ENCODE data around the gene FDXACB1.
A peak's percentile ranks its signal among the peaks of the same experiment; 100 is the strongest.

Gene FDXACB1, protein sequence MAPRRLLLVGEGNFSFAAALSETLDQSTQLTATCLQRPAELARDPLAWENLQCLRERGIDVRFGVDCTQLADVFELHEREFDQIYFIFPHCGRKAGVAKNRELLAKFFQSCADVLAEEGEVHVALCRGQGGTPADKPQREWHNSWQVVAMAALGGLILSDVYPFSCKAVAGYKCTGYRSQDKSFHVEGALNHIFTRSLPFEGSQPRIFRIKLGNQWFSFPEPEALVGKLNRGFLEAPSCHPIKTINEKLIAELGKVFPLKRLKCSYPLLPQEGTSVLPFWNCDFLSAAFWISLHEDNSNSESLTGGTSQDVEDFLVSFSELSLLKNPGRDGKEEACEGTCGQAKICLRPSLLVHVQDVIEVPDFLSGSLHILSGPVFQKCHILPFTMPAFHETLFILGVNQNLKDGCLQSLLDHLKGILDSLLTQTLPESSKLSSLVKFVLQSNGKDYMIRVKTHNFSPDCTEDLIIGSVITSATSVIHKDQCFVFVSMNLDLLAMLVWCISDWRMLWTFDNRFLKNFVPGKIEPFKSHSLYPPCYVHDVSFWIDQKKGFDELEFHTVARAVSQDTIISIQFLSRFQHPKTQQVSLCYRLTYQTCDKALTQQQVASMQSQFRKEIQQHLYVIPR

DNA sequence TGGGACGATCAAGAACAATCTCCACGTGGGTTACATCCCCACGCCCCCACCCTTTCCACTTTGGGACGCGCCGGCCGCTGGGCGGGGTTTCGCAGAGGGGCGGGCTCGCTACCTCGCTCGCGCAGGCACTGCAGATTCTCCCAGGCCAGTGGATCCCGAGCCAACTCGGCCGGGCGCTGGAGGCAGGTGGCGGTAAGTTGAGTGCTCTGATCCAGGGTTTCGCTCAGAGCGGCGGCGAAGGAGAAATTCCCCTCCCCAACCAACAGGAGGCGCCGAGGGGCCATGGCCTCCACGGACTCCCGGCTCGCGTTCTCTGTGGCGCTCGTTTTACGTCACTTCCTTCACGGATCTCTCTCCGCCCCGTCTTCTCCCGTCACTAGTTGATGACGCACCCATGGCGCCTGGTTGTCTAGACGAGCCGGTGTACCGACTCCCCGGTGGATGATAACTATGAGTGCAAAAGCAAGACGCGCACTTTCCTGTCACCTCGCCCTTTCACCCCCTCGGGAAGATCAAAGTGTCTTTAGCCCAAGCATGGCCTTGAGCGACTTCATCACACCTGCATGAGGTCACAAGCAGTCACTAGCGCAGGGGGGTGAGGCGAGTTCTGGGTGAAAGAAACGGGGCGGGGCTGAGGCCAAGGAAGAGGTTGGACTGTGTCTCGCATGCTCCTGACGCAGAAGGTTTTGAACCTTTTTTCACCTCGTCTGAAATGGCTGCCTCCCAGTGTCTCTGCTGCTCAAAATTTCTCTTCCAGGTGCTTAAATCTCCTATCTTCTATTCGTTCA, at the start of gene FDXACB1, which contains the start of gene CFAP68:
TSS of gene FDXACB1 (minus strand) at position 317 of the 788 bp plus-strand sequence. CDS start at position 284, 33 bp downstream.
TSS of gene CFAP68 (plus strand) at position 693 of the 788 bp plus-strand sequence. CDS start at position 713, 20 bp downstream.
- DNase-seq, result peak; percentile 94

DNA sequence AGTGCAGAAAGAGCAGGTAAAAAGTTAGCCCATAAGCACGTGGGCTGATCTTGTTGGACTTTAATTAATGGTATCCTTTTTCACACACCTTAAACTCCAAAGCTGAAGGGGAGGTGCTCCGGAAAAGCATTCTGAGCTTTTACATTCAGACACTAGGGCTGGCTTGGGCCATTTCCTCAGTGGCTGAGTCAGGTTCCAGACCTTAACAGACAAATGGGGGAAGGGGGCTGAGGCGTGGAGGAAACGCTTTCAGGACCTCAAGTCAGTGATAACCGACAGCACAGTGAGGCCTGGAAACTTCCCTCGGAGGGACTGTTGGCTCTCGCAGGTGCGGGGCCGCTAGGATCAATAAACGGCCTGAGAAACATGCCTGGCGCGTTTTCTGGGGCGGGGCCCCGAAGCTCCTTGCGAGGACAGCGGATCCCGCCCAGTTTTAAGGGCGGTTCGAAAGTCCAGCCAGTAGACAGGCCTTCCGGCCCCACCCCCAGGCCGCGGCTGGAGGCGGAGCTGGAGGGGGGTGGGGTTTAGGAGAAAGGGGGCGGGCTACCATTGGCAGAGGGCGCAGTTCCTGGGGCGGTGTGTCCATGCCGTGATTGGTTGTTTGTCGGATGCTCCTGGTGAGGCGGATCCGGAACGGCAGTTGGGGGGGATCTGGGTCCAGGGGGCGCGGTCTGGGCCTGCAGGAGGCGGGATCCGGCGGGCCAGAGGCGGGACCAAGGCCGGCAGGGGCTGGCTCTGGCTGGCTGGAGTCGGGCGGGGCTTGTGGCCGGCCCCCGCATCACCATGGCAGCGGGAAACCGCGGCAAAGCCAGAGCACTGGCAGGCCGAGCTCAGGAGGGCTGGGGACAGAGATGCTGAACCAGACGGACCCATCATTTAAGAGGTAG, 47.8 kb upstream of the FDXACB1 start:
- DNase-seq, result peak; percentile 93

DNA sequence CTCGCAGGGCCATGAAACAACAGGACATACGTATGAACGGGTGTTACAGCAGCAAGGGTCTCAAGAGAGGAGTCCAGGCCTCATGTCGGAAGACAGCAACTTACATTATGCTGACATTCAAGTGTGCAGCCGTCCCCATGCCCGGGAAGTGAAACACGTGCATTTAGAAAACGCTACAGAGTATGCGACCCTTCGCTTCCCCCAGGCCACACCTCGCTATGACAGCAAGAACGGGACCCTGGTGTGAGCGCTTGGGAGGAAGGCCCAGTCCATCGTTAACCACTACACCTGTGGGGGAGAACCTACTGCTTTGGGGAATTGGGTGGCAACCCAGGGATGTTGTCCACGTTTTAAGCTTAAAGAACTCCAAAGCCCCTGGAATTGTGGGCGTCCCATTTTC, 47.0 kb upstream of the FDXACB1 start:
- no peak for DNase-seq

DNA sequence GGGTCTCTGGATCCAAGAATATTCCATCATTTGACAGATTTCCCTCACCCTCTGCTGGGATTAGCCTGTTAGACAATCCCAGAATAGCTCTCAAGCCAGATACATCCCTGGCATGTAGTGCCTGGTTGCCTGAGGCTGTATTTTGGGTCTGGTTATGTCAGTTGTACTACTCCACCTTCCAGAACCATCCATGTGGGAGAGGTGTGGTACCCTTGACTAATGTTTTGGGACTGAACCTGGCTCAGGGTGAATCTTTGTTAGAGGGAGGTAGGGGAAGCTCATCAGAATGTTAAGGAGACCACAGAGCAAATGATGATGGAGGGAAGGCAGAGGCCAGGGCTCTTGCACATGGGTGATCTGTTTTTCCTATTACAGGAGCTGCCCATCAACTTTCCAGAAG, 45.0 kb upstream of the FDXACB1 start:
- no peak for DNase-seq

DNA sequence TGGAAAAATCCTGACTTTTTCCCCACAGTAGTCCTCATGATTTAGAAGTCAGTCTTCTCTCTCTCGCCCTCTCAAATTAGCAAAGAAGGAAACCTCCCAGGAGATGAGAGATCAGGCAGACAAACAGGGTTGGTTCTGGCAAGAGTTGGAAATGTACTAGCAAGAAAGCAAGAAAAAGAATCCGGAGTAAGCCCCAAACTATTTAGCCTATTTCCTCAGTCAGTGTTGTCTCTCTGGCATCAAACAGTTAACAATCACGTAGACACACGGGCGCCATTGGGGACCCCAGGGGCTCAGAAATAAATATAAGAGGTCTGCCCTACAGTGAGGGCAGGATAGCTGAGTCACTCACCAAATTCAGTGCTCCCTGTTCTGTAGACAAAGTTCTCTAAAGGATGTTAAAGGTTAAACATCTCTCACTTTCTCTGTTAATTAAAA, 44.4 kb upstream of the FDXACB1 start:
- no peak for DNase-seq

DNA sequence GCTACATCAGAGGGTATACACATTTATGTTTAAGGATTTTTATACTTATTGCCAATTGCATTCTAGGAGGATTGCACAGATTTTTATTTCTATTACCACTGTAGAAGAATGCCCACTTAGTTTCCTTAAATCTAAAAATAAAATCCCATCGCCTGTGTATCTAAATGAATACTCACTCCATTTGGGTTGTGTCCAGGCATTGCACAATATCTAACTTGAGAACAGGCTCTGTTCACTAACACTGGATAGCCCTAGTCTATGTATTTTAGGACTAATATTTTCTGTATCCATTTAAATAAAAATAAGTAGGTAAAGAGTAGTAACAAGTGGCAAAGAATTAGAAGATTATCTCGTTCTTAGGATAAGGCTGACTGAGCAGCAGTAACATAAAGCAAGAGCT, 43.8 kb upstream of the FDXACB1 start:
- DNase-seq, result no peak

DNA sequence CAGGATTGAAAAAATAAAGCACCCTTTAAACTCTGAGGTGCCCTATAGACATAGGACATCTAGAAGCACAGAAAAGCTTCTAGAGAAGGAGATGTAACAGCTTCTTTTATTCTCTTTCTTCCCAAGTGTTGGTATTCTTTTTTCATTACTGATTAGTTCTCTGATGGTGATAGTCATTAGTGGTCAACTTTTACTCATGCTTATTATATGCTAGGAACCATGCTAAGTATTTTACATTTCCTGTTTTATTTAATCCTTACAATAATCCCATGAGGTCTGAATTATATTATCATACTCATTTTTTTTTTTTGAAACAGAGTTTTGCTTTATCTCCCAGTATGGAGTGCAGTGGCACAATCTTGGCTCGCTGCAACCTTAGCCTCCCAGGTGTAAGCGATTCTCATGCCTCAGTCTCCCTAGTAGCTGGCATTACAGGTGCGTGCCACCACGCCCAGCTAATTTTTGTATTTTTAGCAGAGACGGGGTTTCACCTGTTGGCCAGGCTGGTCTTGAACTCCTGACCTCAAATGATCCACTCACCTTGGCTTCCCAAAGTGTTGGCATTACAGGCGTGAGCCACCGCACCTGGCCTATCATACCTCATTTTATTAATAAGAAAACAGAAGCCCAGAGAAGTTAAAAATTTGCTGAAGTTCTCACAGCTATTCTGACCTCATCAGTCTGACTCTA, 42.7 kb upstream of the FDXACB1 start:
- no peak for DNase-seq

DNA sequence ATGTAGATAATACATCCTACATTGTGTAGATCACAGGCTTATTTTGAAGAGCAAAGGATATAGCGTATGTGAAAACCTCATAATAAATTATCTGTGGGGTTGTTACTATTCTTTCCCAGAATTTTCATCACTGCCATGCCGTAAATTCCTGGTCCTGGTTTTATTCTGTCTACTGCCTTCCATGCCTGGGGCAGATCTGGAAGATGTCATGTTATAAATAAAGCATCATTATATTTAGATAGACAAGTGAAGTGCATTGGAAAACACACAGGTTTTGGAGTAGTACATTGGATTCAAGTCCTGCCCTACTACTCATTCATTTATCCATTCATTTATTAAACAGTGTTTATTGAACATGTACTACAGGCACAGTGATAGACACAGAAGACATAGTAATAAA, 41.9 kb upstream of the FDXACB1 start:
- DNase-seq, result no peak

DNA sequence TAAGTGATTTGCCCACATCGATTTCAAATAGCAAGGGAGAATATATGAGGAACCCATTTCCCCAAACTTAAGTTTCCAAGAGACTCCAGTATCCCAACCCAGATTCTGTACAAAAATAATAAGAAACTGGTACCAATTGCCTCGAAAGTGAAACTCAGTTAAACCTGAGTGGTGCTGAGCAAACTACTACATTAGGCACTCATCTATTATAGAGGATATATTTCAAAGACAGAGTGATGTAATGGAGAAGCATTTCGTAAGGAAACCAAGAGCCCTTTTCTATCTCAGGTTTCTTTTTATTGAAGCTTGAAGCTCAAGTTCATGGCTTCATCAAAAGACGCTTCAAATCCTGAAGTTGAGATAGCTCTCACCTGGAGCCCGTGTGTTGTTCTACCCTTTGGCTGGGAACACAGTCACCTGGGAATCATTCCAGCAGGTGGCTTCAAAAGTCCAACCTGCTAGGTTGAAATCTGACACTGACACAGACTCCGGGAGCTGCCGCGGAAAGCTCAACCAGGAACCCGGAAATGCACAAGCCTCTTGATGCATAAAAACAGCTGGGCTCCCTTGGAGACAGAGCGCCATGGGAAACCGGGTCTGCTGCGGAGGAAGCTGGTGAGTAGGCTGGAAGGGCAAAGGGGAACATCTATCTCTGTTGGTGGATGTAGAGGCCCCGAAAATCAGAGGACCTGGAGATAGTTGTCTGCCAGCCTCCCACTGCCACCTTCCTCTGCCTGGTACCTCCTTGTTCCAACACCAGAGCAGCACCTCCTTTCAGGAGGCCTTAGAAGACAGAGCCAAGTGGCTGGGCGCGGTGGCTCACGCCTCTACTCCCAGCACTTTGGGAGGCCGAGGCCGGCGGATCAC, 39.7 kb upstream of the FDXACB1 start, which contains the start of gene C11orf52:
TSS of gene C11orf52 (plus strand) at position 524 of the 867 bp plus-strand sequence. CDS start at position 584, 60 bp downstream.
- no peak for DNase-seq

DNA sequence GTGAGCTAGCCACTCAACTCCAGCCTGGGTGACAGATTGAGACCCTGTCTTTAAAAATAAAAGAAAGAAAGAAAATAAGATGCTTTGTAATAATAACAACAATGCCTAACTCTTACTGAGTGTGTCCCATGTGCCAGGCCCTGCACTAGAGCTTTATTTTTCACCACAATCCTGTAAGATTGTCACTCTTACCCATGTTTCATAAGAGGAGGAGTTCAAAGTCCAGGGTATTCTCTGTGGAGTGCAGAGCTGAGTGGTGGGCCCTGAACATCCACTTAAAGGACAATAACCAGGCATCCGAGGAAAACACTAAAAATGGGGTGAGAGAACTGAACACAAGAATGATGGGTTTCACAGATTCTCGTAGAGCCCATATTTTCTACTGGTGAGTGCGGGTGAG, 38.8 kb upstream of the FDXACB1 start:
- no peak for DNase-seq

DNA sequence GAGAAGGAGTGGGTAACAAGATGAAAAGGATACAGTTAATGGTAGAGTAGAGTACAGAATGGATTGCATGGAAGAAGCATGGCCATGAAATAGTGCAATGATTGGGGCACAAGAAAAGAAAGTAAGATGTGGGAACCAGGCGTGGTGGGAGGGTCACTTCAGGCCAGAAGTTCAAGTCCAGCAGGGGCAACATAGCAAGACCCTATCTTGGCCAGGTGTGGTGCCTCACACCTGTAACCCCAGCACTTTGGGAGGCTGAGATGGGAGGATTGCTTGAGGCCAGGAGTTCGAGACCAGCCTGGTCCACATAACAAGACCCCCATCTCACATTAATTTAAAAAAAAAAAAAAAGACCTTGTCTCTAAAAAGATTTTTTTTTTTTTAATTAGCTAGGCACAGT, 38.3 kb upstream of the FDXACB1 start:
- DNase-seq, result no peak

DNA sequence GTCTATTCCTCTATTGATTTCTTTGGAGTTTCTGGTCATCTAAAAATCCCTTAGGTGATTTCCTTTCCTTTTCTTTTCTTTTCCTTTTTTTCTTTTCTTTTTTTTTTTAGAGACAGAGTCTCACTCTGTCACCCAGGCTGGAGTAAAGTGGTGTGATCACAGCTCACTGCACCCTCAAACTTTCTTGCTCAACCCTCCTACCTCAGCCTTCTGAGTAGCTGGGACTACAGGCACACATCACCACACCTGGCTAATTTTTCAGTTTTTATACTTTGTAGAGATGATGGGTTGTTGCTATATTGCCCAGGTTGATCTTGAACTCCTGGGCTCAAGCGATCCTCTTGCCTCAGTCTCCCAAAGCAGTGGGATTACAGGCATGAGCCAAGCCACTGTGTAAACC, 37.8 kb upstream of the FDXACB1 start:
- no peak for DNase-seq

DNA sequence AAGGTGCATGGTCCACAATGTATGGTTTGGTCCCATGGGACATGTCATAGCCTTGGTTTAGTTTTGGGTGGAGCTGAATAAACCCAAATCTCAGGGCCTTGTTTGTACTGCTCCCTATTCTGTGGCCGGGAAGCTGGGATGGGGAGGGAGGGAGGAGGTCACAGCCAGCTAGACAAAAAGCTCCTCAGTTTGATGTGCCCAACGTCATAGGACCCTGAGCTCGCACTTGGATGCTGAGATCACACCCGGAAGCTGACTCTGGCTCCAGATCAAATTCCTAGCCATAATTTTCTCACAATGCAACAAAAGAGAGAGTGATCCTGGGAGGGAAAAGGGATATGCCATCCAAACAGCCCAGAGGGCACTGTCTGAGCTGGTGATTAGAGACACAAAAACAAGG, 35.0 kb upstream of the FDXACB1 start:
- no peak for DNase-seq

DNA sequence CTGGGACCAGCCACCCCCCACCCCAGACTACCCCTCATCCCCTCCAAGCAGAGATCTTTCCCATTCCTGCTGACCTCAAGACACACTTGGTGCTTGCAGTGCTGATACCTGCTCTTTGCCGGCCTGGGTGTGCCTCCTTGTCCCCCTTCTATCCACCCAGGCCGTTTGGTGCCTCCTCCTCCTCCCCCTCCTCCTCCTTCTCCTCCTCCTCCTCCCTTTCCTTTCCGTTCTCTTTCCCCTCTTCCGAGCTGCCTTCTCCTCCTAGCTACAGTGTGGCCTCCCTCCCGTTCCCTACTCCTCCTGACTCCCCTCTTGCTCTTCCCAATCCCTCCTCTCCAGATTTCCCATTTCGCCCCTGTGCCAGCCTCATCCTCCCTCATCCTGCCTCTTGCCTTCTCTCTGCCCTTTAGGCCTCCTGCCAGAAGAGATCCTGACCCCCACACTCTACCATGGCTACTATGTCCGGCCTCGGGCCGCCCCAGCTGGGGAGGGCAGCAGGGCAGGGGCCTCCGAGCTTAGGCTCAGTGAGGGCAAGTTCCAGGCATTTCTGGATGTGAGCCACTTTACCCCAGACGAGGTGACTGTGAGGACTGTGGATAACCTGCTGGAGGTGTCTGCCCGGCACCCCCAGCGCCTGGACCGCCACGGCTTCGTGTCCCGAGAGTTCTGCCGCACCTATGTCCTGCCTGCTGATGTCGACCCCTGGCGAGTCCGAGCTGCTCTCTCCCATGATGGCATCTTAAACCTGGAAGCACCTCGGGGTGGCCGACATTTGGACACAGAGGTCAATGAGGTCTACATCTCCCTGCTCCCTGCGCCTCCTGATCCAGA, 34.3 kb upstream of the FDXACB1 start:
- no peak for DNase-seq

DNA sequence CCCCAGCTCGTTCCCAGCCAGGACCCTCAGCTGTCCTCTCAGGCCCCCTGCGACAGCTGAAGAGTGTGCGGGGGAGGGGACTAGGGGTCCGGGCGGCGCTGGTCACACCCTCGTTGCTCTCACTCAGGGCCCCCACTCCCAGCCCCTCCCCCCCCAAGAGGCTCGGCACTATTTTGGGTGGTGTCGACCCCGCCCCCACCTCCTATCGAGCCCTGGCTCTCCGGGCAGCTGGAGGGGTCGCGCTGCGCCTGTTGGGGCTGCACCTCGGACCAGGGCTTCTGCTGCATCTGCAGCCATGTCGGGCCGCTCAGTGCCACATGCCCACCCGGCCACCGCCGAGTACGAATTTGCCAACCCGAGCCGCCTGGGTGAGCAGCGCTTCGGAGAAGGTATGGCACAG, 33.6 kb upstream of the FDXACB1 start, which contains the start of gene HSPB2:
TSS of gene HSPB2 (plus strand) at position 200 of the 400 bp plus-strand sequence. CDS start at position 296, 96 bp downstream.
- DNase-seq, result no peak

DNA sequence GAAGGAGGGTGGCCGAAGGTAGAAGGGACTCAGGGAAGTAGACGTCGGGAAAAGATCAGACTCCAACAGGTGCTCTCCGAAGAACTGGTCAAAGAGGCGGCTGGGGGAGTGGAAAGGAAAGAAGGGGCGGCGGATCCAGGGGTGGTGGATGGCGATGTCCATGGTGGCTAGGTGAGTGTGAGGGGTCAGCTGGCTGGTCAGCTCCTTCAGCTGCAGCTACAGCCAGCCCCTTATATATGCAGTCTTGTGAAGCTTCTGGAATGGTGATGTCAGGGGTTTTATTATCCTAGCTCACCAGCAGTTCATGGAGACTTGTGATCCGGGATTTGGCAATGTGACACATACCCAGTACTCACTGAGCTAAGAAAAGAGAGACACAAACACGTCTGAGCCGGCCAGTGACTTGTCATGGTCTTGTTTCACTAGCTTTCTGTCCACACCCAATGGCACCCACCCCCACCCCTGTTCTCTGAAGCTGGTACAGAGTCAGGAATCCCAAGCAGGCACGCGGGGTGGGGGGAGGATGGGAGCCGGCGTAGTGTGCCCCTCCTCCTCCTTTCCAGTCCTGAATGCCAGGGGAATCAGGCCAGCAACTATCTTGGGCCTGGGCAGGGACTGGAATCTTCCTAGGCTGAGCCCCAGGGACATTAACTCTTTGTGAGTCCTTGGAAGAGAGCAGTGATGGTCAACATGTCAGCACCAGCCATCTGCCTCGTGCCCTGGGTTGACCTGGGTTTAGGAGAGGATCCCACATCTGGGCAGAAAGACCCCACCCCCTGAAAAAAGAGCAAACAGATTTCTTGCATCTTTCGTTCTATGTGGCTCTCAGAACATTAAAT, 32.8 kb upstream of the FDXACB1 start, which contains the start of gene CRYAB:
TSS of gene CRYAB (minus strand) at position 208 of the 839 bp plus-strand sequence. CDS start at position 162, 46 bp downstream.
- DNase-seq, result no peak

DNA sequence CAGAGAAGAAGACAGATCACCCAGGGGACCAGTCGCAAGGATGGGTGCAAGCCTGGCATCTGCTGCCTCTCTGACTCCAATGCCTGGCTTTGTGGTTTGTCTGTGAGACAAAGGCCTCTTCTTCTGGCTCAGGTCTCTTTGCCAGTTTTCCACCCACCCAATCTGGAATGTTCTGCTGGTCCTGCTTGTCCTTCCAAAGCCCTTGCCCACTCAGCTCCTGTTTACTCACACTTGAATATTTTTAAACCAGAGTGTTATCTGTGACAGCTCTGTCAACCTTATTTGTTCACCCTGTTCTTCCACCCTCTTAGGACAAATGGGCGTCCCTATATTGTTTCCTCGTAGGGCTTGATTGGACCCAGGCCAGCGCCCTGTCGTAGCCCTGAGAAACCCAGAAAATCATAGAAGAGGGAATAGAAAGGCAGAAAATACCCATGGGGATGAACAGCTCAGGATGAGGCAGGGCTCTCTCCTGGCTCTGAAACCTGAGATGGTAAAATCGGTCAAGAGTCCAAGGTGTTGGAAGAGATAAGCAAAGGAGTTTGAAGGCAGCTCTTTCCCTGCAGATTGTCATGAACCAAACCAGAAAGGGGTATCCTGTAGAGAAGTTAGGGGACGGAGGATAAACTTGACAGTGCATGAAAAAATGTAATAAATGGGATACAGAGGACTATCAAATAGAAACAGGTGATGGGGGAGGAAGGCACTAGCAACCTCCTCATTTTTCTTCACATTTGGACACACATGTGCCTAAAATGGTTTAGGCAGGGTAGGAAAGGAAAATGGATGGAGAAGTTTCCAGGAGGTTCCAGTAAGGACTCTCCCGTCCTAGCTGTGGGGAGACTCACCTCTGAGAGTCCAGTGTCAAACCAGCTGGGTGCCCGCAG, 32.0 kb upstream of the FDXACB1 start:
- no peak for DNase-seq

Data from MV-4-11 (cell line).